HepG2 (cell line): ENCODE results near the gene SIGLEC10. TPM values are rescaled to one million over a fixed set of nuclear protein-coding genes. Genes with fewer than 3 reads are reported as not detected.

ENCODE experiments used
- ATAC-seq: fragments of 200-7000 bp; cut with Tn5 transposase; 3 replicates; pipeline ENCODE4 v1.9.1; 2020; ENCODE audit warnings: mild to moderate bottlenecking, moderate library complexity
- BruUV-seq: library from RNA; stranded (reverse); fragments of 400-500 nt; replicated peaks from 2 replicates; lab custom pipeline; 2021; lab: Mats Ljungman, UMichigan
- CTCF ChIA-PET: fragments of 300-600 bp; formaldehyde crosslinking; extraction: SDS; loops from one replicate; lab custom pipeline; 2021; ENCODE audit warnings: low total read pairs, inconsistent platforms, low intra/inter-chr PET ratio; lab: Yijun Ruan, JAX
- POLR2A ChIA-PET: fragments of 350-600 bp; sonication (Branson Sonifier 250); formaldehyde crosslinking; loops from one replicate; lab custom pipeline; 2020; ENCODE audit warnings: antibody characterized with exemption, inconsistent platforms; lab: Yijun Ruan, JAX
- DNase-seq: peaks from one replicate; pipeline ENCODE4 v3.0.0-alpha.2; 2015; ENCODE audit warnings: low spot score
- FAIRE-seq: peaks from 3 replicates; lab custom pipeline; 2011; peaks lifted over from hg19 to GRCh38; lab: Jason Lieb, UNC
- H2AFZ ChIP-seq: one replicate; pipeline ENCODE4 v1.6.1; 2011; ENCODE audit warnings: low read length, inconsistent platforms
- H3K27ac ChIP-seq: fragments of 300-600 bp; 3 replicates; pipeline ENCODE4 v1.8.0; 2011; ENCODE audit warnings: mixed run types, mild to moderate bottlenecking, mixed read lengths, low read length, inconsistent platforms; ENCODE audit not compliant: insufficient read depth; ENCODE audit errors: extremely low read length
- H3K27me3 ChIP-seq, 2 experiments: fragments of 200-600 bp in 1 of 2; 2 replicates in 1 of 2; 3 replicates in 1 of 2; pipeline versions ENCODE4 v1.6.0 to v1.8.0; 2011; ENCODE audit warnings: low read length in 2 of 2, mild to moderate bottlenecking in 2 of 2, moderate library complexity in 2 of 2, inconsistent platforms in 1 of 2; ENCODE audit not compliant: insufficient read depth in 2 of 2, control insufficient read depth in 1 of 2
- H3K36me3 ChIP-seq, 2 experiments: fragments of 200-600 bp in 1 of 2; replicated peaks in 1 of 2; 2 replicates in 1 of 2; 3 replicates in 1 of 2; pipeline versions ENCODE4 v1.5.1 to v1.8.0; 2011; ENCODE audit warnings: low read length in 2 of 2, inconsistent platforms in 1 of 2; ENCODE audit not compliant: insufficient read depth in 2 of 2, control insufficient read depth in 1 of 2
- H3K4me1 ChIP-seq: 2 replicates; pipeline ENCODE4 v1.5.1; 2012; ENCODE audit warnings: low read length, inconsistent platforms; ENCODE audit not compliant: insufficient read depth
- H3K4me2 ChIP-seq: 2 replicates; pipeline ENCODE4 v1.6.0; 2011; ENCODE audit warnings: low read depth, low read length, inconsistent platforms
- H3K4me3 ChIP-seq, 3 experiments: fragments of 200-600 bp in 1 of 3; sonication (generic), shearing (Covaris generic) in 1 of 3; replicated peaks in 1 of 3; 2 replicates each; pipeline ENCODE4 v1.5.1; 2011 to 2016; ENCODE audit warnings: low read length in 3 of 3, inconsistent platforms in 2 of 3, low read depth in 2 of 3, mild to moderate bottlenecking in 2 of 3, control low read depth in 1 of 3, mixed read lengths in 1 of 3; ENCODE audit not compliant: insufficient read depth in 1 of 3
- H3K79me2 ChIP-seq: one replicate; pipeline ENCODE4 v1.6.1; 2011; ENCODE audit warnings: low read length, inconsistent platforms; ENCODE audit not compliant: insufficient read depth
- H3K9ac ChIP-seq: 2 replicates; pipeline ENCODE4 v1.6.0; 2011; ENCODE audit warnings: mild to moderate bottlenecking, low read depth, low read length, inconsistent platforms; ENCODE audit not compliant: insufficient read depth
- H3K9me3 ChIP-seq: 2 replicates; pipeline ENCODE4 v1.5.1; 2012; ENCODE audit warnings: mild to moderate bottlenecking, low read length
- H4K20me1 ChIP-seq: 2 replicates; pipeline ENCODE4 v1.6.0; 2011; ENCODE audit warnings: inconsistent platforms, mild to moderate bottlenecking, low read length, moderate library complexity; ENCODE audit not compliant: insufficient read depth
- CENPT ChIP-seq: sonication (generic); formaldehyde crosslinking; IDR thresholded peaks from 2 replicates; pipeline ENCODE4 v1.8.0; 2022; ENCODE audit warnings: low read depth, mild to moderate bottlenecking, moderate library complexity, missing genetic modification reagents
- DNMT3B ChIP-seq: conservative IDR thresholded peaks from 2 replicates; pipeline ENCODE4 v1.6.1; 2016; ENCODE audit warnings: missing biosample characterization, control low read depth
- EED ChIP-seq: sonication (generic); formaldehyde crosslinking; IDR thresholded peaks from 2 replicates; pipeline ENCODE4 v1.5.0; 2020; ENCODE audit warnings: mild to moderate bottlenecking, missing genetic modification reagents
- FOXP4 ChIP-seq: sonication (generic); formaldehyde crosslinking; IDR thresholded peaks from 2 replicates; pipeline ENCODE4 v1.4.0; 2020; ENCODE audit warnings: missing genetic modification reagents
- MAZ ChIP-seq, 2 experiments: sonication (generic) in 1 of 2; formaldehyde crosslinking in 1 of 2; IDR thresholded peaks; 2 replicates each; pipeline versions ENCODE4 v1.5.0 to v1.6.1; 2012 to 2020; ENCODE audit warnings: low read depth in 2 of 2, mild to moderate bottlenecking in 2 of 2, borderline replicate concordance in 1 of 2, improper control_type of control experiment in 1 of 2, low read length in 1 of 2, missing genetic modification reagents in 1 of 2, moderate library complexity in 1 of 2
- PRDM15 ChIP-seq: sonication (generic); formaldehyde crosslinking; IDR thresholded peaks from 2 replicates; pipeline ENCODE4 v1.4.0; 2020; ENCODE audit warnings: missing genetic modification reagents
- TBP ChIP-seq: sonication (generic); formaldehyde crosslinking; IDR thresholded peaks from 2 replicates; pipeline ENCODE4 v1.5.0; 2020; ENCODE audit warnings: missing genetic modification reagents
- TFE3 ChIP-seq: IDR thresholded peaks from 2 replicates; pipeline ENCODE4 v1.6.1; 2016
- XBP1 ChIP-seq: sonication (generic); formaldehyde crosslinking; IDR thresholded peaks from 2 replicates; pipeline ENCODE4 v1.5.0; 2020; ENCODE audit warnings: missing genetic modification reagents
- ZC3H13 ChIP-seq: sonication (generic); formaldehyde crosslinking; IDR thresholded peaks from 2 replicates; pipeline ENCODE4 v1.8.1; 2023; ENCODE audit warnings: mild to moderate bottlenecking, missing genetic modification reagents, moderate library complexity
- ZNF12 ChIP-seq: sonication (generic); formaldehyde crosslinking; IDR thresholded peaks from 2 replicates; pipeline ENCODE4 v1.5.0; 2020; ENCODE audit warnings: missing genetic modification reagents
- WGBS: methylation state at CpG from one replicate; pipeline ENCODE4 v1.1.6; 2017; ENCODE audit warnings: low lambda C conversion rate; 5-methylcytosine and 5-hydroxymethylcytosine counted together
- in situ Hi-C: cut with HindIII; loops from 2 replicates; pipeline ENCODE4 v1.10.0; 2017; ENCODE audit warnings: low pct_unique_long_range_greater_than_20kb; ENCODE audit not compliant: extremely low pct_ligation_motif_present
- intact Hi-C: fragments of 100-400 bp; cut with micrococcal nuclease; formaldehyde crosslinking; loops from one replicate; pipeline ENCODE4 v1.10.0; 2022; ENCODE audit not compliant: unreplicated experiment
- polyA plus RNA-seq, 8 experiments: library from polyadenylated mRNA; depleted of rRNA in 3 of 8; stranded (reverse) in 7 of 8; unstranded in 1 of 8; fragments of >200 nt; fragmentation: Illumina TruSeq in 4 of 8; extraction: Trizol in 4 of 8; gene quantifications; 2 replicates each; pipeline versions ENCODE4 v1.2.1 to v1.2.3, GENCODE V29; 2011 to 2016; ENCODE audit warnings: low read depth in 4 of 8, missing spikeins in 1 of 8, mixed read lengths in 1 of 8; ENCODE audit not compliant: insufficient read depth in 1 of 8
- total RNA-seq, 5 experiments: library from RNA; depleted of rRNA; stranded (reverse); fragments of >200 nt; fragmentation: Illumina TruSeq; extraction: Trizol; gene quantifications; 2 replicates each; pipeline ENCODE4 v1.2.3, GENCODE V29; 2016; ENCODE audit warnings: low read depth in 1 of 5
- TF ChIP-seq, protein P1 (sequence below): IDR thresholded peaks from 2 replicates; pipeline ENCODE4 v1.6.1; 2016; ENCODE audit warnings: missing genetic modification reagents, missing compliant biosample characterization

Gene SIGLEC10
- total and polyA plus RNA-seq, 2 of the 13 experiments (the other 11 are each of a cell fraction or from before 2014, with no cell fraction given) = not detected

DNA sequence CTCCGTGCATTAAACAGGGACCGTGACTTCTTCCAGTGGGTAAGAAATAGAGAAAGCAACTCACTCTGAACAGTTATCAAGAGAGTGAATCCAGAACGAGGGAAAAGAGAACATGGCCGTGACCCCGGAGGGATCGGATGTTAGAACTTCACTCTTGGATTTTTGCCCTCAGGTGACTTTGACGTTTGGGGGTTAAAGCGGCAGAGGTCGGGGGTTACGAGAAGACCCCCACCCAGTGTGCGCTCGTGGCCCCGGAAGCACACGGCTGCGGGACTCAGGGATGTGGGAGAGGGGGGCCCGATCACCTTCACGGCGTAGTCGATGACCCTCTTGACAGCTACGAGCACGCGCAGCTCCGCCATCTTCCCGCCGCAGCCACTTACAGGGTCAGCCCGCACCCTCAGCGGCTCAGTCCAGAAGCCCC lies 51.5 kb downstream of the SIGLEC10 start, which contains the start of gene ETFB (continued):
- TF ChIP-seq PRDM15 (CRISPR knock-in tag) (0 out of 2 replicates have a peak, but pooled peaks have one; percentile 63), EED (no peak), TBP (CRISPR knock-in tag) (no peak), DNMT3B (CRISPR knock-in tag) (no peak)

DNA sequence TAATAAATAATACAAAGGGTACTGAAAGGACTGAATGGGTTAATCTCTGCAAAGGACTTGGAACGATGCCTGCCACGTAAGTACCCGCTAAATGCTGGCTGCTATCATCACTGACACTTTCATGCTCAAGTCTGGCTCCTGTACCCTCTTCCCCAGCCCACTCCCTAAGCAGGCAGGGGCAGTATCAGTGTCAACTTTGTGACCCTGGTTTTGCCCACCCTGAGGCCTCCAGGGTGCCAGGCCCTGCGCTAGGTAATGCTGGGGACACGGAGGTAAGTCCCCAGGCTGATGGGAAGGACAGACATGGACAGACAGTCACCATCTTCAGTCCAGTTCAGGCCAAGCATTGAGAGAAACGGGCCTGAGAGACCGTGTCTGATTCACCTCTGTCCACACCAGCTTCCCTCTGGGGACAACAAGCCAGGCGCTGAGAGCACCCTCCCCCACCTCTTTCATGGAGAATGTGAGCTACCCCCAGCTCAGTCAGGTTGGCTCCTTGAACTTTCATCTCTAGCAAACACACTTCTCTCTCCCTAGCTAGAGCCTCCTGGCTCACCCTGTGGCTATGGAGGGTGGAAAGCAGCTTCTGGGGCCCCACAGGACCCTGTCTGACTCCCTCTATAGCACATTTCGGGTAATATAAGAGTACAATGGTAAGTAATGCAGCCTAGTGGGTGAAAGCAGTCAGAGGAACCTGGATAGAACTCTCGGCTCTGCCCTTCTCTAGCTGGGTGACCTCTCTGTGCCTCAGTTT lies 52.1 kb downstream of the SIGLEC10 start:
- Histone ChIP-seq H3K36me3 (no peaks in the 10 kb centered on the region), H3K9ac (peak overlapping the region; percentile 100), H3K4me2 (peak overlapping the region; percentile 100), H3K27ac (peak overlapping the region; percentile 100), H3K9me3 (no peaks in the 10 kb centered on the region), H3K4me1 (peaks cover 61% of the 10 kb centered on the region), H3K27me3 (peaks cover 0 to 4% of the 10 kb centered on the region in 2 experiments; a peak in 2 of 5 replicates), H3K4me3 (peak overlapping the region; percentile 68 to 90 (median 80)), H4K20me1 (no peaks in the 10 kb centered on the region), H2AFZ (no peak overlapping the region), H3K79me2 (peaks cover 42% of the 10 kb centered on the region)
- in situ Hi-C loops (no loop called here), intact Hi-C loops (no loop called here)
- DNase-seq (peak; percentile 95), ATAC-seq (peak; percentile 37), FAIRE-seq (peak; percentile 94)
- 1% methylated on average over 7 of the region's 10 CpGs for WGBS
- POLR2A ChIA-PET = interaction anchor here (1.0 to 7.8 kb wide), 11 partner anchors 10 to 110 kb away, joined by 3 to 309 read pairs (median 7); partner anchors contain the start of genes C19orf84, LIM2 and VSIG10L
- no TSS peak for BruUV-seq
- CTCF ChIA-PET = no interaction called here
- TF ChIP-seq FOXP4 = peak; percentile 82
- TF ChIP-seq ZNF12 (CRISPR knock-in tag) = peak; percentile 7; the same call in 1 of the 2 replicates
- peak; percentile 67 for TF ChIP-seq MAZ (IDR thresholded peaks at IDR 0.05; ENCODE audit: borderline replicate concordance, low read depth, low read length)
- TF ChIP-seq MAZ (CRISPR knock-in tag; IDR thresholded peaks at IDR 0.05; ENCODE audit: low read depth) = no peak; the same call in none of the 2 replicates
- 0 out of 2 replicates have a peak, but pooled peaks have one; percentile 20 for TF ChIP-seq XBP1 (CRISPR knock-in tag)
- TF ChIP-seq, protein P1, sequence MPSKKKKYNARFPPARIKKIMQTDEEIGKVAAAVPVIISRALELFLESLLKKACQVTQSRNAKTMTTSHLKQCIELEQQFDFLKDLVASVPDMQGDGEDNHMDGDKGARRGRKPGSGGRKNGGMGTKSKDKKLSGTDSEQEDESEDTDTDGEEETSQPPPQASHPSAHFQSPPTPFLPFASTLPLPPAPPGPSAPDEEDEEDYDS (CRISPR knock-in tag) = peak; percentile 85
- 0 out of 2 replicates have a peak, but pooled peaks have one; percentile 8 for TF ChIP-seq ZC3H13 (CRISPR knock-in tag)
- TF ChIP-seq TFE3 (CRISPR knock-in tag) = no peak; the same call in none of the 2 replicates
- TF ChIP-seq CENPT (CRISPR knock-in tag) = no peak
